ENCODE results near the gene MLLT3.

DNA sequence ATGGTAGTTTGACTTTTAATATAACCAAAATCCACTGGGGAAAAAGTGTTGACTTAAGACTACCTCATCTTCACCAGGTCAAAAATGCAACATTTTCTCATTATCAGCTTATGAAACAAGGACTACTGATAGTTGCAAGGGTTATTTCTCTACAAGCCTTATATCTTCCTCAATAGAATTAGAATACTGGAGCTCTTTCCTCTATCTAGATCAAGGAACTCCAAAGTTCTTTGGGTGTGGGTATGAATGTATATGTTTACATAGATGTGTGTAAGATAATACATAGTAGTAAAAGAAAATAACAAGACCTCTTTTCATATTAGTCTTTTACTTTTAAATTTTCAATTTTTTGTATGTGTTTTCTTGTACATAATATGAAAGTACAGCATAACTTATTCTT is 244.5 kb downstream of the MLLT3 start:
- TF ChIP-seq POLR2A (IDR thresholded peaks at IDR 0.05) (no peak), EP300 (IDR thresholded peaks at IDR 0.05) (no peak)

Data from suprapubic skin (tissue), 2 donors.